GM12874 (cell line): Measurements from ENCODE around the gene TUSC2.

ENCODE experiments used
- CTCF ChIP-seq: IDR thresholded peaks from 2 replicates; pipeline ENCODE4 v1.5.1; 2011; ENCODE audit warnings: low read depth, mild to moderate bottlenecking, control low read depth, low read length, moderate library complexity; ENCODE audit not compliant: insufficient read depth

Gene TUSC2

GRCh38 chr3:50352781-50353180 is 24.8 kb upstream of the TUSC2 start:
- 0 out of 2 replicates have a peak, but pooled peaks have one; percentile 5 for TF ChIP-seq CTCF

DNA sequence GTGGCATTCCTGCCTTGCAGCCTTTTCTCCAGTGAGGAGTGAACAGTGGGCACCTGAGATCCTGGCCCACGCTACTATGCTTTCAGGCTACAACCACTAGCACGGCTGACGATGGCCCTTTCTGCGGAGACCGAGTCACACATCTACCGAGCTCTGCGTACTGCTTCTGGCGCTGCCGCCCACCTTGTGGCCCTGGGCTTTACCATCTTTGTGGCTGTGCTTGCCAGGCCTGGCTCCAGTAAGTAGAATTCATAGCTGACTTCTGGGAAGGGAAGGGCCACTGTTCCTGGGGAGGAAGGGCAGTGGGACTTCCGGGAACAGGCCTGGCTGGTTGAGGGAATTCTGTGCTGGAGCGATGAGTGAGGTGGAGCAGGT is 23.3 kb upstream of the TUSC2 start:
- TF ChIP-seq CTCF, result no peak

GRCh38 chr3:50350527-50351322 is 22.7 kb upstream of the TUSC2 start, which contains the start of the genes CYB561D2 and NPRL2:
TSS of gene CYB561D2 (plus strand) at chr3:50350862. CDS start at chr3:50351434, 572 bp downstream.
TSS of gene NPRL2 (minus strand) at chr3:50350775. CDS start at chr3:50350652, 123 bp downstream.
- TF ChIP-seq CTCF, result no peak

DNA sequence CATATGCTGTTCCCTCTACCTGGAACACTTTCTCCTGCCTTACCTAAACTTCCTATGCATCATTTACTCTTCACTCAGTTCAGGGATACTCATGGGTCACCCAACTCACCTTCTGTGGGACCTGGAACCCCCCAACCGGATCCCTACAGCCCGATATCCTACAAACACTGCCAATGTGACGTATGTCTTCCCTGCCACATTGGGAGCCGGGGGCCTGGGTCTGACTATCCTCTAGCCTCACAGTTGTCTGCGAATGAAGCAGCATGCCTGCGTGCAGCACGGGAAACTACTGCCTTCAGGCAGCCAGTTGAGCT is 22.1 kb upstream of the TUSC2 start:
- no peak for TF ChIP-seq CTCF

- TF ChIP-seq CTCF, result peak; percentile 60
Measured at GRCh38 chr3:50347187-50347813, 19.3 kb upstream of the TUSC2 start.

DNA sequence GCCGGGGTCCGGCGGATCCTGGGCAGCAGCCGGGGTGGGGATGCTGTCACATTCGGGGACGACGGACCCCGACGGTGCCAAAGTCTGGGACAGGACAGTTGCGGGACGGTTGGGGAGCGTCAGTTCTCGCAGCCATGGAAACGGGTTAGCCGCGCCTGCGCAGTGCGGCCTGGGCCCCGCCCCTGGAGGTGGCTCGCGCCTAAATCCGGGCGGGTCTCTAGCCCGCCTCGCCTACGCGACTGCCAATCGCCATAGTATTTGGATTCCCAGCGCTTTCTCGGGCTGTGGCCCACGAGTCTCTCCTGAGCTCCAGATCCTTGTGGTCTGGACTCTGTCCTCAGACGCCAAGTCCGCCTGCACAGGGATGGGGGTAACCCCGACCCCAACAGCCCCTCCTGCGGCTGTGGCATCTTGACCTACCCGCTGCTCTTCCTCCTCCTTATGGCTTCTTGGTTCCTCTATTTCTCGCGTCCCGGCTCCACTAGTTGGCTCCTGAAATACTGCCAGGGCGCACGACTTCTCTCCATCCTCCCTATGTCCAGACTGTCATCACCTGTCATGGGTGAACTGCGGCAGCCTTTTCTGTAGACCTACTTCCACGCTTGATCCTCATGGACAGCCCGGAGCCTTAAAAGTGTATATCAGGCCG is 17.7 kb upstream of the TUSC2 start, which contains the start of gene ZMYND10:
ZMYND10 (minus strand) TSS at position 147 of the 649 bp plus-strand sequence. CDS start 153 bp downstream, outside the sequence.
- TF ChIP-seq CTCF, result no peak

DNA sequence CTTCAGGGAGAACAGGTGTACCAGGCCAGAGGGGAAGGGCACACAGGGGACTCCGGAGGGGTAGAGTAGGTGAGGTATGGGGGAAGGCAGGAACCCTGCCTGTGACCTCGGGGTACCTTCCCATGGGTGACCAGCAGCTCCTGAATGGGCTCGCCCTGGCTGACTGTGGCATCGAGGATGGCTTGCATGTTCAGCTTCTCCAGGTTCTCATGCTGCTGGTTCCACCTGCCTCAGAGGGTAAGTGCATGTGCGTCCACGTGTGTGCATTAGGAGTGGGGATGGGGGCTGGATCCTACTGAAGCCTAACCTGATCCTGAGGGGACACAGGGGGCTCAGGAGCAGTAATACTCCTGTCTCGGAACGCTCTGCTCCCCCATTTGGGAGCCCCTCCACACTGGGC is 17.0 kb upstream of the TUSC2 start:
- TF ChIP-seq CTCF, result no peak
